Liver (tissue), 3 donors: ENCODE measurements around the gene KCNT1.

Source experiments
- CTCF ChIP-seq: fragments of 150-350 bp; IDR thresholded peaks from 2 replicates; pipeline ENCODE4 v1.5.1; 2017; ENCODE audit warnings: improper control_type of control experiment, low read depth, low read length; ENCODE audit not compliant: missing input control
- RAD21 ChIP-seq, 2 donors: IDR thresholded peaks; 2 replicates each; pipeline ENCODE4 v1.6.1; 2016; ENCODE audit warnings: antibody characterized with exemption in 2 of 2, mild to moderate bottlenecking in 2 of 2
- donor health status: healthy.
- donor health status: healthy.

- TF ChIP-seq RAD21 (IDR thresholded peaks at IDR 0.05) = no peak
- TF ChIP-seq CTCF = no peak
Measured at GRCh38 chr9:135697226-135697625, 4.8 kb upstream of the KCNT1 start.
